NCI-H345 (cell line): Measurements from ENCODE around the gene PSMB4.

Source experiments
- DNase-seq: peaks from one replicate; lab custom pipeline; 2025; lab: John Stamatoyannopoulos, UW

PSMB4 gene

GRCh38 chr1:151443846-151444782 is 44.7 kb downstream of the PSMB4 start:
- peak; percentile 86 for DNase-seq

- DNase-seq: no peak
These were observed 45.4 kb downstream of the PSMB4 start for GRCh38 chr1:151444783-151445177.

DNA sequence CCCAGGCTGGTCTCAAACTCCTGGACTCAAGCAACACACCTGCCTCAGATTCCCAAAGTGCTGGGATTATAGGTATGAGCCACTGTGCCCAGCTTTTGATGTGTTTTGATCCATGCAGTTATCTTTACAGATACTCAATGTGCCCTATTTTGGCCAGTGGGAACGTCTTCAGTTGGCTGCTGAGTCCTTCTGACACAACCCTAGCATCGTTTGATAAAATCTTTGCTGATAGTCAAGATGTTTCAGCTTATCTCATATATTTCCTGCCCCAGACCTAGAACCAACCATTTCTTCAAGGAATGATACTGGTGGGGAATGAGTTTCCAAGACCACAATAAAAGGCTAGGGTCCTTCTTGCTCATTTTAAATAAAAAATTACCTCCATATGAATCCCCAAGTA is 48.3 kb downstream of the PSMB4 start:
- no peak for DNase-seq
